Fibroblast of lung (primary cell): Measurements from ENCODE around the gene WSB2. TPM values are rescaled to one million over a fixed set of nuclear protein-coding genes. Genes with fewer than 3 reads are reported as not detected.

Experiments used
- DNase-seq, 2 donors: peaks; one replicate each; pipeline versions ENCODE4 v3.0.0 to v3.0.0-alpha.2; 2010; ENCODE audit warnings: low read depth in 2 of 2
- H2AFZ ChIP-seq: 2 replicates; pipeline ENCODE4 v1.5.1; 2012; ENCODE audit warnings: low read length, control low read depth, inconsistent platforms
- H3K27ac ChIP-seq: 2 replicates; pipeline ENCODE4 v1.5.1; 2011; ENCODE audit warnings: low read length, control low read depth; ENCODE audit not compliant: insufficient read depth
- H3K27me3 ChIP-seq: 2 replicates; pipeline ENCODE4 v1.5.1; 2011; ENCODE audit warnings: mild to moderate bottlenecking, low read length; ENCODE audit not compliant: control insufficient read depth, insufficient read depth
- H3K36me3 ChIP-seq: 2 replicates; pipeline ENCODE4 v1.5.1; 2011; ENCODE audit warnings: low read length; ENCODE audit not compliant: control insufficient read depth, insufficient read depth
- H3K4me1 ChIP-seq: 2 replicates; pipeline ENCODE4 v1.5.1; 2011; ENCODE audit warnings: low read length; ENCODE audit not compliant: control insufficient read depth, insufficient read depth; ENCODE audit errors: extremely low read depth
- H3K4me2 ChIP-seq: 2 replicates; pipeline ENCODE4 v1.5.1; 2011; ENCODE audit warnings: low read length, control low read depth; ENCODE audit not compliant: insufficient read depth; ENCODE audit errors: extremely low read depth
- H3K4me3 ChIP-seq, 4 experiments: fragments of 200-600 bp in 1 of 4; sonication (generic) in 1 of 4; replicated peaks in 1 of 4; 2 replicates each; pipeline ENCODE4 v1.5.1; 2011 to 2016; ENCODE audit warnings: low read length in 4 of 4, low read depth in 3 of 4, mild to moderate bottlenecking in 3 of 4, control low read depth in 2 of 4, inconsistent platforms in 1 of 4, mixed read lengths in 1 of 4; ENCODE audit not compliant: insufficient read depth in 1 of 4; ENCODE audit errors: control extremely low read depth in 1 of 4
- H3K79me2 ChIP-seq: 2 replicates; pipeline ENCODE4 v1.5.1; 2012; ENCODE audit warnings: mild to moderate bottlenecking, low read length, inconsistent platforms; ENCODE audit not compliant: control insufficient read depth, insufficient read depth
- H3K9ac ChIP-seq: 2 replicates; pipeline ENCODE4 v1.5.1; 2011; ENCODE audit warnings: mild to moderate bottlenecking, low read length, control low read depth; ENCODE audit not compliant: insufficient read depth
- H3K9me3 ChIP-seq: 2 replicates; pipeline ENCODE4 v1.5.1; 2012; ENCODE audit warnings: low read depth, low read length; ENCODE audit not compliant: control insufficient read depth, insufficient read depth
- H4K20me1 ChIP-seq: 2 replicates; pipeline ENCODE4 v1.5.1; 2011; ENCODE audit warnings: low read length; ENCODE audit not compliant: control insufficient read depth, insufficient read depth; ENCODE audit errors: extremely low read depth
- CTCF ChIP-seq, 2 donors: IDR thresholded peaks in 1 of 2; conservative IDR thresholded peaks in 1 of 2; 1 replicate in 1 of 2; 2 replicates in 1 of 2; pipeline ENCODE4 v1.5.1; 2011 to 2012; ENCODE audit warnings: low read length in 2 of 2, control low read depth in 1 of 2, inconsistent platforms in 1 of 2, low read depth in 1 of 2, mild to moderate bottlenecking in 1 of 2
- EZH2 ChIP-seq: IDR thresholded peaks from 2 replicates; pipeline ENCODE4 v1.5.1; 2012; ENCODE audit warnings: low read length, control low read depth, mild to moderate bottlenecking; ENCODE audit errors: missing control alignments
- polyA plus RNA-seq, 2 donors: library from polyadenylated mRNA; depleted of rRNA in 1 of 2; stranded (reverse) in 1 of 2; unstranded in 1 of 2; fragments of >200 nt; gene quantifications; 2 replicates each; pipeline ENCODE4 v1.2.1, GENCODE V29; 2011 to 2012; ENCODE audit warnings: missing spikeins in 1 of 2
- total RNA-seq: library from RNA; depleted of rRNA; stranded (reverse); fragments of >200 nt; gene quantifications from 2 replicates; pipeline ENCODE4 v1.2.1, GENCODE V29; 2014

Gene WSB2
- total and polyA plus RNA-seq, 2 donors (not counting 1 experiment from before 2014, with no cell fraction given): 118 to 122 TPM

DNA sequence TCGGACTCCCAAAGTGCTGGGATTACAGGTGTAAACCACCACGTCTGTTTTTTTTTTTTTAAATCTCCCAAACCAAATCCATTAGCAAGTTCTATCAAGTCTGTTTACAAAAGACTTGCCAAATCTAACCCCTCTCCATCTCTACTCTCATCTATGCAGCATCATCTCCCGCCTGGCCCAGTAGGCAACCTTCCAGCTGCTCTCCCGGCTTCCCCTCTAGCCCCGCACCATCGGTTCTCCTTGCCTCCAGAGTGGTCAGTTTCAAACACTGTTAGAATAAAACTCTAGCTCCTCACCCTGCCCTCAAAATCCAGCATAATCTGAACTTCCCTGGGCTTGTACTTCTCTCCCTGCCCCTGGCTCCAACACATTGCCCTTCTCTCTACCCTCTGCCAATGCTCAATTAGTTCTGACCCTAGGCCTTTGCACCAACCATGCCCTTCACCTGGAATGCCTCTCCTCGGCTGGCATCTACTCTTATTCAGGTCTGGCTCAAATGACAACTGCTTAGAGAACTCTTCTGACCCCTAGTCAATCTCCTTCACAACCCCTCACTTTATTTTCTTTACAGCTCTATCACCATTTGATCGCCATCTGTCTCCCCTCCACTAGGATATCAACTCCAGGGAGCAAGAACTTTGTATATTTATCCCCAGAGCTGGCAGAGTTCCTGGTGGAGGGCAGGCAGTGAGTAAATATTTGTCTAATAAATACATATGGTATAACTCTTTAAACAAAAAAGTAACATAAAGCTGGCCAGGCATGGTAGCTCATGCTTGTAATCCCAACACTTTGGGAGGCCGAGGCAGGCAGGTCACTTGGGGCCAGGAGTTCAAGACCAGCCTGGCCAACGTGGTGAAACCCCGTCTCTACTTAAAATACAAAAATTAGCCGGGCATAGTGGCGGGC, 4.9 kb downstream of the WSB2 start:
- Histone ChIP-seq H3K27me3 (no peaks in the 10 kb centered on the region), H3K9ac (no peak overlapping the region), H3K4me2 (no peak overlapping the region), H3K27ac (no peak overlapping the region), H3K9me3 (no peaks in the 10 kb centered on the region), H3K79me2 (peaks cover 59% of the 10 kb centered on the region), H3K4me3 (no peak overlapping the region), H2AFZ (no peak overlapping the region), H3K4me1 (peaks cover 18% of the 10 kb centered on the region), H4K20me1 (no peaks in the 10 kb centered on the region), H3K36me3 (no peaks in the 10 kb centered on the region)
- peak in 1 of 2 donors; percentile 65 for DNase-seq
- TF ChIP-seq EZH2 (no peak), CTCF (conservative IDR thresholded peaks at IDR 0.05 in 1 of 2, IDR thresholded peaks at IDR 0.05 in 1 of 2; ENCODE audit: low read depth in 1 of 2, low read length in 2 of 2) (no peak)

DNA sequence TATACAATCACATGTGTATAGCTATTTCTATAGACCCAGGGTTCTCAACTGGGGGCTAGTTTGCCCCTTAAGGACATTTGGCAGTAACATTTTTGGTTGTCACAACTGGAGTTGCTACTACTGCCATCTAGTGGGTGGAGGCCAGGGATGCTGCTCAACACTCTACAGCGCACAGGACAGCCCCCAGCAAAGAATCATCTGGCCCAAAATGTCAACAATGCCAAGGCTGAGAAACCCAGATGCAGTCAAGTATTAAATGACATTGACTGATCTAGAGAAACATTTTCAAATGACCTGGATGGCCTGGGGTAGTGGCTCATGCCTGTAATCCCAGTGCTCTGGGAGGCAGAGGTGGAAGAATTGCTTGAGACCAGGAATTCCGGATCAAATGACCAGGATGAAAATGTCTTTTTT, 5.8 kb downstream of the WSB2 start:
- no peak overlapping the region for H3K4me3 ChIP-seq
- no peak for DNase-seq
- no peak overlapping the region for H3K4me2 ChIP-seq
- H3K4me1 ChIP-seq: peaks cover 18% of the 10 kb centered on the region
- no peaks in the 10 kb centered on the region for H3K36me3 ChIP-seq
- H3K79me2 ChIP-seq: peaks cover 61% of the 10 kb centered on the region
- no peaks in the 10 kb centered on the region for H4K20me1 ChIP-seq
- no peaks in the 10 kb centered on the region for H3K9me3 ChIP-seq
- H3K9ac ChIP-seq: no peak overlapping the region
- no peak overlapping the region for H2AFZ ChIP-seq
- no peak for TF ChIP-seq EZH2
- TF ChIP-seq CTCF (conservative IDR thresholded peaks at IDR 0.05 in 1 of 2, IDR thresholded peaks at IDR 0.05 in 1 of 2; ENCODE audit: low read depth in 1 of 2, low read length in 2 of 2): peak; percentile 49 to 51
- no peak overlapping the region for H3K27ac ChIP-seq
- no peaks in the 10 kb centered on the region for H3K27me3 ChIP-seq

GRCh38 chr12:118053071-118053985, 7.7 kb downstream of the WSB2 start:
- Histone ChIP-seq H3K9ac (peak overlapping the region; percentile 4), H3K36me3 (no peaks in the 10 kb centered on the region), H2AFZ (no peak overlapping the region), H3K4me1 (peaks cover 18% of the 10 kb centered on the region), H3K4me2 (peak overlapping the region; percentile 73), H3K27me3 (no peaks in the 10 kb centered on the region), H3K9me3 (no peaks in the 10 kb centered on the region), H3K4me3 (no peak overlapping the region), H4K20me1 (no peaks in the 10 kb centered on the region), H3K27ac (peak overlapping the region; percentile 88), H3K79me2 (peaks cover 55% of the 10 kb centered on the region)
- TF ChIP-seq EZH2: no peak
- no peak for TF ChIP-seq CTCF (conservative IDR thresholded peaks at IDR 0.05 in 1 of 2, IDR thresholded peaks at IDR 0.05 in 1 of 2; ENCODE audit: low read depth in 1 of 2, low read length in 2 of 2)
- DNase-seq: no peak
